HG03103 (cell line): ENCODE measurements around the gene GALNT15.
A peak's percentile ranks its signal among the peaks of the same experiment; 100 is the strongest.

Source experiments
- ATAC-seq: cut with Tn5 transposase; IDR thresholded peaks from one replicate; pipeline ENCODE4 v1.9.1; 2021; ENCODE audit warnings: low read depth; ENCODE audit not compliant: unreplicated experiment

Gene GALNT15

GRCh38 chr3:16248556-16248955, 74.1 kb downstream of the GALNT15 start:
- ATAC-seq: no peak

- no peak for ATAC-seq
Measured at GRCh38 chr3:16249336-16249735, 74.9 kb downstream of the GALNT15 start.

DNA sequence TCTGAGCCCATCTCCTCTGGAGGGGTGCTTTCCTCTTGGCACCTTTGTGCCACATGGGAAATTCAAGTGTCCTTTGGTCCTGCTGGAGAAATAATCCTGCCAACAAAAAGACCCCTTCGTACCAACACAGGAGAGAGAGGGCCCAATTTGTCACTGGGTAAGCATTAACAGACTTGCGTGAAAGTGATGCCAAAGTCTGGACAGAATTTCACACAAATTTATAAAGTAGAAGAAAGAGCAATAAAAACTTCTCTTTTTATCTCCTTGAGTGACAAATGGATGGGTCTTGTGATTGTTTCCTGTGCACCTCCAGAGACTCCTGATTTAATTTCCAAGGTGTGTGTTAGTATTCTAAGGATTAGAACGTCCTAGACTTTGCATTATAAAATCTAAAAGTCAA, 75.4 kb downstream of the GALNT15 start:
- ATAC-seq: no peak

- ATAC-seq: no peak
Measured at GRCh38 chr3:16251316-16252085, 77.0 kb downstream of the GALNT15 start.

GRCh38 chr3:16252243-16252978, 77.9 kb downstream of the GALNT15 start:
- no peak for ATAC-seq

- ATAC-seq: no peak
Measured at GRCh38 chr3:16252988-16253387, 78.5 kb downstream of the GALNT15 start.

DNA sequence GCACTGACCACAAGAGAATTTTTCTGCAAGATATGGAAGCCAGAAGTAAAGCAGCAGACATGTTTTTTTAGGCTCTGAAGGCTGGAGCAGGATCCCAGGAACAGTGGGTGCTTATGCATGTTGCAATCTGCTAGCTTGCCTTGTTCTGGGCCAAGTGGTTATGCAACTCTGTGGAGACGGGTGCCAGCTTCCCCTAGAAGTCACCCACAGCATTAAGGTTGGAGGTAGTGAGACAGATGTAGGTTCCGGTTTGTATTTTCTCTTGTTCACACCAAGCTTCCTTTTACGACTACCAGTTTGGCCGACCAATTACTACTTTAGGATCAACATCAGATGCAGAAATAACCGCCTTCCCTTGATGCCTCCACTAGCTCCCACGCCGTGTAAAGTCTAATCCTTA, 79.1 kb downstream of the GALNT15 start:
- ATAC-seq: no peak

GRCh38 chr3:16254916-16255315, 80.4 kb downstream of the GALNT15 start:
- ATAC-seq: no peak

DNA sequence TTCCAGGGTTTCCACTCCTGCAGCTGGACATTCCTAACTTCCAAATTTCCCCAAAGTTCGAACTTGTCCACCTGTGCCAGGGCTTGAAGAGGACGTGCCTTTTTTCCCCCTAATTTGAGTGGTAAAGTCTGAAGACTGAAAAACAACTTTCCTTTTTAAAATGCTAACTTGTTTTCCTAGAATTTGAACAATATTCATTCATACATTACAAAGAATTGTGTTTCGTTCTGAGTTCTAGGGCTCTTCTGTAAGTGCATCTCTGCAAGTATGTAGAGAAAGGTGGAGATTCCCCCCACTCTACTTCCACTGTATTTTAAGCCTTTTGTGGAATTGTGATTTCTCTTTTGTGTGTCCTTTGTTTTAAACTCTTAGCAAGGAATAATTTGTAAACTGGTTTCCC, 80.8 kb downstream of the GALNT15 start:
- no peak for ATAC-seq

GRCh38 chr3:16255726-16256125, 81.2 kb downstream of the GALNT15 start:
- no peak for ATAC-seq

GRCh38 chr3:16257309-16257708, 82.8 kb downstream of the GALNT15 start:
- ATAC-seq: no peak

- ATAC-seq: no peak
Measured at GRCh38 chr3:16258177-16258576, 83.7 kb downstream of the GALNT15 start.

GRCh38 chr3:16258866-16259265, 84.4 kb downstream of the GALNT15 start:
- ATAC-seq: no peak

- no peak for ATAC-seq
Measured at GRCh38 chr3:16260046-16260445, 85.6 kb downstream of the GALNT15 start.

DNA sequence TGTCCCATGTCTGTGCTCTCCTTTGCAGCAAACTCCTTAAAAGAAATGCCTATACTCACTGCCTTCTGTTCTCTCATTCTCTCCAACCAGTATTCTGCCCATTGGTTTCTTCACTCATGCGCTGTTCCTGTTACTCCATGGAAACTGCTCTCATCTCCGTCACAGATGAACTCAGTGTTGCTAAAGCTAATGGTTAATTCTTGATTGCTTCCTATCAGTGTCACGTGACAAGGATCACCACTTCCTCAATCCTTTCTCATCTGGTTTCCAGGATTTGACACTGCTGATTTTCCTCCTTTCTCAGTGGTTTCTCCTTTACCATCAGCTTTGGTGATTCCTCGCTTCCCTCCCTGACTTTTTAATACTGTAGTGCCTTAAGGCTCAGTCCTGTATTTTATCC, 87.7 kb downstream of the GALNT15 start:
- no peak for ATAC-seq

DNA sequence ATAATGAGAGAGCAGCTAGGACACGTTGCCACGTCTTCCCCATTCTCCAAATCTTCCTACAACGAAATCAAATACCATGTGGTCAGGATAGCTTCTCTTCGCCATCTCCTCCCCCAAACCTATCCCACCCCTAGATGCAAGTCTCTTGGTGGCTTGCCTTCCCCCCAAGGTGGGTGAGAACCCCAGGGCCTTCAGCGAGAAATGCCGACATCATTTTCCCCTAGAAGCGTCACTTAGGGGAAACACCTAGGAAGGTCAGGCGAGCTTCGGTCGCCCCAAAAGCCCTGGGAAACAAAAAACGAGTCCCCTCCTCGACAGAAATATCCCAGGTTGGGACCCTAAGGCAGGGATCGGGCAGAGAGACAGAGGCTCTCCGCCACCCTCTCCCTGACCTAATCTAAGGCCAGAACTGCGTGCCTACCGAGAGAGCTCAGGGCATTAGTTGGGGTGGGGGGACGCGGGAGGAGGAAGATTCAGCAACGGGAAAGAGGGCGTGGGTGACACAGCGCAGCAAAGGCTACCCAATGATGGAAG, 89.8 kb downstream of the GALNT15 start:
- ATAC-seq: no peak

GRCh38 chr3:16264708-16265454, 90.4 kb downstream of the GALNT15 start, which contains the start of the genes DPH3 and OXNAD1:
Gene DPH3 (minus strand): TSS chr3:16264943. CDS start chr3:16264876, 67 bp downstream.
Gene OXNAD1 (plus strand): TSS chr3:16265212. CDS start chr3:16270953, 5,741 bp downstream.
- peak; percentile 99 for ATAC-seq

DNA sequence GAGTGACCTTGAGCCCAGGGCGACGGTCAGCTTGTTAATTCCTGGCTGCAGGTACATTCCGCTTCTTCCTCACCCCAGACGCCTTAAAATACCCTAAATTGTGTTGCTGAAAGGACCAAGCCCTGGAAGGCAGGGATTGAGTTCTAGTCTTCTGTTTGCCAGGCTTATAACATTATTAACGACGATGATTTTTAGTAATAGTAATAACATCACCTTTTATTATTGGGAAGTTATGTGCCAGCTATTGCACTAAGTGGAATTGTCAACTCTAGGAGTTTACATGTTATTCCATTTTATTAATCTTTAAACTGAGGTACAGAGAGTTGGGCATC, 90.9 kb downstream of the GALNT15 start:
- ATAC-seq: no peak

- no peak for ATAC-seq
Measured at GRCh38 chr3:16266714-16267113, 92.2 kb downstream of the GALNT15 start.

DNA sequence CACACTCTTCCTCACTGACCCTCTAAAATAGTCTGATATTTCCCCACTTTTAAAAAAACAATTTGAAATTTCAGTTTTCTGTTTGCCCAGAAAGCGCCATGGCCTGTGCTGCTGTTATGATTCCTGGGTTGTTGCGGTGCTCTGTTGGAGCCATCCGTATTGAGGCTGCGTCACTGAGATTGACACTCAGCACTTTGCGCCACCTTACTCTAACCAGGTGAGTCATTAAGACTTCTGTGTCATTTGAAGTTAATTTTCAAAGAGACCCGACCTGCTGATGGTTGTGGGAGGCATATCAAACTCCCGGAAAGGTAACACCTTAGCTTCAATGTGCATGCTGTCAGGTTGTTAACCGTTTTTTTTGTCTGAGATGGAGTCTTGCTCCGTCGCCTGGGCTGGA, 96.4 kb downstream of the GALNT15 start:
- no peak for ATAC-seq

- ATAC-seq: no peak
Measured at GRCh38 chr3:16272588-16272987, 98.1 kb downstream of the GALNT15 start.
